Measurements from ENCODE around the gene LAMTOR5.
"Not testable (repeated sequence)": the region's sequence is repeated elsewhere in the genome, so short reads cannot be mapped to it uniquely, and the experiment has no call there.

Gene LAMTOR5

DNA sequence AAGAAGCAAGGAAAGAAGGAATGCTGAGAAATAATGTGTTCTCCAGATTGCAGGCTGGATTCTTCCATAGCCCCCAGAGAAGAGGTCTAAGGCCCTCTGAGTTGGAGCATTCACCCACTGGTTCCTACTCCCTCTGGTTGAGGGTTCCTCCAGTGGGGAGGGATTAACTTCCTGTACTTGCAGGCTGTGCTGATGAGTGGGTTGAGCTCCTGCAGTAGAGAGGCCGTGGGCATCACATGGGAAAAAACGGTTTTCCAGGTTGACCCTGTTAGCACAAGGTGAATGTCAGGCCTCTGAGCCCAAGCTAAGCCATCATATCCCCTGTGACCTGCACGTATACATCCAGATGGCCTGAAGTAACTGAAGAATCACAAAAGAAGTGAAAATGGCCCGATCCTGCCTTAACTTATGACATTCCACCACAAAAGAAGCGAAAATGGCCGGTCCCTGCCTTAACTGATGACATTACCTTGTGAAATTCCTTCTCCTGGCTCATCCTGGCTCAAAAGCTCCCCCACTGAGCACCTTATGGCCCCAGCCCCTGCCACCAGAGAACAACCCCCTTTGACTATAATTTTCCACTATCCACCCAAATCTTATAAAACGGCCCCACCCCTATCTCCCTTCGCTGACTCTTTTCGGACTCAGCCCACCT, 30.3 kb upstream of the LAMTOR5 start:
- not testable (repeated sequence) for H3K27ac Mint-ChIP-seq; H3K36me3 Mint-ChIP-seq (ENCODE audit: low read depth); DNase-seq (ENCODE audit: low spot score); H3K9me3 Mint-ChIP-seq; H3K4me3 Mint-ChIP-seq; H3K4me1 Mint-ChIP-seq (ENCODE audit: low read depth); H3K27me3 Mint-ChIP-seq (ENCODE audit: low read depth)

DNA sequence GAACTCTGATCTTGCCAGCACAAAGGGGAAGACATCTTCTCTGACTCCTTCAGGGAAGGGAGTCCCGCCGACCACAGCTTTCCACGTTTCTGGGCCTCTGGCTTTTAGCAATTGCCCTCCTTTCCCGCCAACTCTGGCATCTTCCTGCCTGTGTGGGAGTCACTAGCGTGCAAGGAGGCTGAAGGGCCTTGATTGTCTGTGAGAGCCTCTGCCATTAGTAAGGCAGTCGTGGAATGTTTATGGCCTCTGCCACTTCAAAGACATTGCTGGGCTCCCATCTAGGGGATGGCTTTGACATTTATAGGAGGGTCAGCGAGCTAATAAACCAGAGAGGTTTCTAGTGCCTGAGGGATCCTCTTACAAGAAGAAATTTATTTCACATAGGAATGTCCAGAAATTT, 29.1 kb upstream of the LAMTOR5 start:
- Mint-ChIP-seq H3K36me3 (ENCODE audit: low read depth) (no peaks in the 10 kb centered on the region), H3K9me3 (no peaks in the 10 kb centered on the region), H3K4me1 (ENCODE audit: low read depth) (no peaks in the 10 kb centered on the region), H3K4me3 (no peak overlapping the region), H3K27ac (no peak overlapping the region), H3K27me3 (ENCODE audit: low read depth) (peaks cover 4% of the 10 kb centered on the region)
- no peak for DNase-seq (ENCODE audit: low spot score)

DNA sequence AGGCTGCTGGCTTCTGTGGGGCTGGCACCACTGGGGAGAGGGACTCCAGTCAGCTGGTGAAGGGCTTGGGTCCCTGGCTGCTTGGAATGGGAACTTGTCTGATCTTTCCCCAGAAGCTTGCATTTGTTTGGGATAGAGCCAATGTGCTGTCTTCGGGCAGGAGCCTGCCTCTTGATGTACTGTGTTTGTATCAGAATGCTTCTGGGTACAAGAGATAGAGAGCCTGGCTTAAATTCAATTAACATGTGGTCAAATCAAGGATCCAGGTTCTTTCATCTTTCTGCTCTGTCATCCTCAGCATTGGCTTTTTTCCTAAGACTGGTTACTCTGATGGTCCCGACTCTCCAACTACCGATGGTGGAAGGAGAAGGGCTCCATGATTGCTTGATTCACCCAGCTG, 27.5 kb upstream of the LAMTOR5 start:
- Mint-ChIP-seq H3K4me3 (no peak overlapping the region), H3K36me3 (ENCODE audit: low read depth) (no peaks in the 10 kb centered on the region), H3K27me3 (ENCODE audit: low read depth) (peaks cover 4% of the 10 kb centered on the region), H3K9me3 (no peaks in the 10 kb centered on the region), H3K4me1 (ENCODE audit: low read depth) (no peaks in the 10 kb centered on the region), H3K27ac (no peak overlapping the region)
- no peak for DNase-seq (ENCODE audit: low spot score)

DNA sequence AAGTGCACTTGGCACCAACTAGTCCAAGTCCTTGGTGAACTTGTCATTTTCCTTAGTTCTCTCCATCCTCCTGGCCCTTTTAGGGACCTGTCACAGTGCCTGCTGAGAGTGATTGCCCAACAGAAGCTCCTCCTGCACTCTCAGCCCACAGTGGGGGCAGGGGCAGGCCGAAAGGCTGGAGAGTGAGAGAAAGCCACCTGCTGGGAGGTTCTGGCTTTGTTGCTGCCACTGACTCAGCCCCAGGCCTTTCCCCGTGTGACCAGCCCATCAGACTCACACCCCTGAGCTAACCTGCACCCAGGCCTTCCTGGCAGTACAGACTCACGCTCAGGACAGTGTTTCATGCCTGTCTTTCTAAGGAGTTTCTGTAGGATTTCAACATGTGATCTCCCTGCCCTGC, 26.3 kb upstream of the LAMTOR5 start:
- H3K4me1 Mint-ChIP-seq (ENCODE audit: low read depth) = no peaks in the 10 kb centered on the region
- H3K9me3 Mint-ChIP-seq = no peaks in the 10 kb centered on the region
- no peaks in the 10 kb centered on the region for H3K36me3 Mint-ChIP-seq (ENCODE audit: low read depth)
- no peak overlapping the region for H3K4me3 Mint-ChIP-seq
- no peak for DNase-seq (ENCODE audit: low spot score)
- H3K27me3 Mint-ChIP-seq (ENCODE audit: low read depth) = peaks cover 2% of the 10 kb centered on the region
- no peak overlapping the region for H3K27ac Mint-ChIP-seq

DNA sequence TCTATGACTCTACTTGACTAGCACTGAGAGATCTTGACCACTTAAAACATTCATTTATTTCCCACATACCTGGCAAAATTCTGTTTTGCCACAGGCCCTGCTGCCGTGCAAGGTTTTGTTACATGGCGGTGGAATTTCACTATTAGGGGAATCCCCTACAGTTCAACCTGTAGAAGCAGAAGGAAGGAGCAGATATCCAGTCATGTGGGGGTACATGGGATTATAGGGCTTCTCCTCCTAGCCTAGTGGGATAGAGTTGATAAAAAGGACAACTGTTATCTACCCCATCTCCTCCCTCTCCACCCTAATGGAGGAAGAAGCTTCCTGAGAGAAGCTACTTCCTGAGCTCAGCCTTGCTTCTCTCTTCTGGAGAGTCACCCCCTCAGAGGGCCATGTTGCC, 25.7 kb upstream of the LAMTOR5 start:
- Mint-ChIP-seq H3K36me3 (ENCODE audit: low read depth) (no peaks in the 10 kb centered on the region), H3K27ac (no peak overlapping the region), H3K4me1 (ENCODE audit: low read depth) (no peaks in the 10 kb centered on the region), H3K9me3 (no peaks in the 10 kb centered on the region), H3K4me3 (no peak overlapping the region), H3K27me3 (ENCODE audit: low read depth) (peaks cover 2% of the 10 kb centered on the region)
- DNase-seq (ENCODE audit: low spot score) = no peak

DNA sequence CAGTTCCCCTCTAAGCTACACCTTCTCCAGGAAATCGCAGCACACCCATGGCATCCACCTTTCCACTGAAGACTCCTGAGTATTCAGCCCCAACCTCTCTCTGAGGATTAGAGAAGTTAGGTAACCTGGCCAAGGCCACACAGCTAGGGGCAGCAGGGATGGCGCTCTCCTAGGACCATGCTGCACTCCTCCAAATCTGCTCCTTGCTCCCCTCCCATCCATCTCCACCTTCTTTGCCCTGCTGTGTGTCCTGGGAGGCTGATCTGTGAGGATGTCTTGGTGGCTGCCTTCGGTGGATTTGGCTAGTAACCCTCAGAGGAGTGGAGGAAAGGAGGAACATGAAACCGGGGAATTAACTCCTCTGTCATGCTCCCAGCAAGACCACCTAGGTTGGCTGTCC, 23.4 kb upstream of the LAMTOR5 start:
- Mint-ChIP-seq H3K4me1 (ENCODE audit: low read depth) (no peaks in the 10 kb centered on the region), H3K27ac (no peak overlapping the region), H3K9me3 (no peaks in the 10 kb centered on the region), H3K27me3 (ENCODE audit: low read depth) (no peaks in the 10 kb centered on the region), H3K36me3 (ENCODE audit: low read depth) (no peaks in the 10 kb centered on the region), H3K4me3 (no peak overlapping the region)
- DNase-seq (ENCODE audit: low spot score) = no peak

DNA sequence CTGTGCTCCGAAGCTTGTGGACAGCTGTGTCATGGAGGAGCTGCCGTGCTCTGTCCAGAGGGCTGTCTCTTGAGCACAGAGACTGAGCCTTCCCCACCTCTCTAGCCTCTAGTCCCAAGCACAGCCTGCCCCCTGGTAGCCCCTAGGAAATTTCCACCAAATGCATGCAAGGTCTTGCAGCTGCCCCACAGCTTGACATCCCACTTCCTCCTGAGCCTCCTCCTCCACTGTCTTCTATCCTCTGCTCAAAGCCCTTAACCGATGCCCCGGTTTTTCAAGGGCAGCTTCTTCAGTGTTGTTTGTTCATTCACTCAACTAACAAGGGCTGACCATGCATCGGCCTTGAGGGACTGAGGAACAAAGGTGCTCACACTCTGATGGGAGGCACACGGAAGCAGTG, 22.9 kb upstream of the LAMTOR5 start:
- Mint-ChIP-seq H3K36me3 (ENCODE audit: low read depth) (no peaks in the 10 kb centered on the region), H3K4me1 (ENCODE audit: low read depth) (no peaks in the 10 kb centered on the region), H3K27me3 (ENCODE audit: low read depth) (no peaks in the 10 kb centered on the region), H3K4me3 (no peak overlapping the region), H3K27ac (no peak overlapping the region), H3K9me3 (no peaks in the 10 kb centered on the region)
- no peak for DNase-seq (ENCODE audit: low spot score)

DNA sequence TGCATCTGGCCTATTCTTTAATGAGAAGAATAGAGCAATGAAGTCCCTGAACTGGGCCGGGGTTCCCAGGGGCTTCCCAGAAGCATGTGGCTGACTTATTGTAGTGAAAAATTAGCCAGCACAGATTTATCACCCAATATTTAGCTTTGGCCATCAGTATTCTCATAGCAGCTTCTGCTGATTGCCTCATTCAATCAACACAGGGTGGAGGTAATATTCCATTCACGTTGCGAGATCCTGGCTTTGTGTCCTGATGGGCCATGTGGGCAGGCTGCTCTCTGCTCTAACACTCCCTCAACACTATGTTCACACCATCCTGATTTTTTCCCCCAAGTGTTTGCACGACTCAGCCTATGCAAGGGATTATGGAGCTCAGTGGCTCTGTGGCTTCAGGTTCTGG, 21.5 kb upstream of the LAMTOR5 start:
- no peak for DNase-seq (ENCODE audit: low spot score)
- no peak overlapping the region for H3K27ac Mint-ChIP-seq
- H3K27me3 Mint-ChIP-seq (ENCODE audit: low read depth) = peaks cover 3% of the 10 kb centered on the region
- H3K4me1 Mint-ChIP-seq (ENCODE audit: low read depth) = no peaks in the 10 kb centered on the region
- no peaks in the 10 kb centered on the region for H3K36me3 Mint-ChIP-seq (ENCODE audit: low read depth)
- no peaks in the 10 kb centered on the region for H3K9me3 Mint-ChIP-seq
- H3K4me3 Mint-ChIP-seq = no peak overlapping the region

DNA sequence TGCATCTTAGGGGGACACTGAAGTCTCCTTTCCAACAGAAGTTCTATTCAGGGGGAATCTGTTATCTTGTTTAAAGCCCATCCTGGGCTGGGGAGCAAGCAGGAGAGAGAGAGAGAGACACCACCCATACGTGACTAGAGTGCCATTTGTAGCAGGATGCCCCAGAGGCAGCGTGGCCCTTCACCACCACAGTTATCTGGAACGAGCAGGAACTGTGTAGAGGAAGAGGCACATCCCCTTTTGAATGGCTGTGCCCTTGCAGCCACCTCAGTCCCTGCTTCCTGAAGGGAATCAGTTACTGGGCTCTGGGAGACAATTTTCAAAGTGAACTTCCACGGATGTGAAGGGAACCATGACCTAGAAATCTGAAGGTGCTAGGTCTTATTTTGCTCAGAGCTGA, 19.4 kb upstream of the LAMTOR5 start:
- H3K27ac Mint-ChIP-seq = no peak overlapping the region
- no peaks in the 10 kb centered on the region for H3K36me3 Mint-ChIP-seq (ENCODE audit: low read depth)
- no peaks in the 10 kb centered on the region for H3K9me3 Mint-ChIP-seq
- peaks cover 5% of the 10 kb centered on the region for H3K4me1 Mint-ChIP-seq (ENCODE audit: low read depth)
- no peak for DNase-seq (ENCODE audit: low spot score)
- H3K27me3 Mint-ChIP-seq (ENCODE audit: low read depth) = peaks cover 12% of the 10 kb centered on the region
- no peak overlapping the region for H3K4me3 Mint-ChIP-seq

DNA sequence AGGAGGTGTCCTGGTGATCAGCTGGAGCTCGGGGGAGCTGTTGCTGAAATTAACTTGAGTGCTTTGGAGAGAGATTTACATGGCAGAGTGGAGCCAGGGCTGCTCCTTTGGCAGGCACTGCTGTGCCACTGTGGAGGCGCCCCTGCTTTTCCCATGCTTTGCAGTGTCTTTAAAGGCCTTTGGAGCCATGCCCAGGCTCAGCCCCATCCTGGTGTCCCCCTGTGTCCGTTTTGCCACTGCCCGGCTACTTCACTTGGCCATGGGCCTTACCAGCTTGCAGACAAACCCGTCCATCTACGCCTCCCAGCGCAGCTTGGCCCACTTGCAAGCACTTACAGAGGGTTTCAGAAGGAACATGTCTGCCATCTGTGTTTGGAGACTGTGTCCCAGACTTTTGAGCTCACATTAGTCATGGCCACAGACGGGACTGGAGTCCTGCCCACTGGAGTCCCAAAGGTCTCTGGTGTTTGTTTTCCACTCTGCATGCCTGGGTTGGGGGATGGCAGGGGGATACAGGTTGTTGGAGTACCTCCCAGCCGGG, 18.2 kb upstream of the LAMTOR5 start:
- Mint-ChIP-seq H3K9me3 (no peaks in the 10 kb centered on the region), H3K36me3 (ENCODE audit: low read depth) (no peaks in the 10 kb centered on the region), H3K4me3 (no peak overlapping the region), H3K4me1 (ENCODE audit: low read depth) (peaks cover 14% of the 10 kb centered on the region), H3K27ac (no peak overlapping the region), H3K27me3 (ENCODE audit: low read depth) (peaks cover 12% of the 10 kb centered on the region)
- DNase-seq (ENCODE audit: low spot score) = no peak

DNA sequence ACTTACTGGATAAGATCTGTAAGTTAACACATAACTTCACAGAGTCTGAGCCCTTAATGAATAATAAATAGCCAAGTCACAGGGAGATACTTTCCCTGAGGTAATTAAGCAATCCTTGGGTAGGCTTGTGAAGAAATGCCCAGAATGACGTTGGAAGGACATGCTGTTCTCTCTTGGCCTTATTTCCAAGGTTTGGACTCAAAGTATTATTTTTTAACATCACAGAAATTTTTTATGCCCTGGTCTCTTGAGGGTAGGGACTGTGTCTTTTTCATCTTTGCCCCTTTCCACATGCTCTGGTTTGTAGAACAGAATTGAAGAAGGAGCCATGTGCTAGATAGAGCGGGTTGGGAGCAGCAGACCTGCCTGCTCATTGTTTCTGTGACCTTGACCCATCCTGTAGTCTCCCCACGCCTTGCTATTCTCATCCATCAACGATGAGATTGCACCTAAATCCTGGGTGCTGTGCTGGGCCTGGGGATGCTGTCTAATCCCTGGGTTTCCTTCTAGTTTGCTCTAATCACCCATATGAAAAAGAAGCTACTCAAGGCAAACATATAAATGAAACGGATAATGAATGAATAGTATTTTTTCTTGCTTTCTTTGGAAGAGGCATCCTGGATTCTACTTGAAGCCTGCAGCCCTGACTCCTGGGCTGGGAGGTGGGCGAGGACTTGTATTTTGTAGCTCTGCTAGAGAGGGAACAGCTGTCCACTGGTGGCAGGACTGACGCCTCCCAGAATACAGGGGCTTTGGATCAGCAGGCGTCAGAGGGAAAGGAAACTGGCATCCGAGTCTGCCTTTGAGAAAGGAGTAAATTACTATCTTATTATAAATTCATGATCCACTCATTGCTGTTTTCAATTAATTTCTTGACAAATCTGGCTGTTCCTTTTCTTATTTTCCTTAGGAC, 17.5 kb upstream of the LAMTOR5 start:
- peaks cover 12% of the 10 kb centered on the region for H3K27me3 Mint-ChIP-seq (ENCODE audit: low read depth)
- H3K4me3 Mint-ChIP-seq = no peak overlapping the region
- H3K36me3 Mint-ChIP-seq (ENCODE audit: low read depth) = no peaks in the 10 kb centered on the region
- no peak overlapping the region for H3K27ac Mint-ChIP-seq
- no peaks in the 10 kb centered on the region for H3K9me3 Mint-ChIP-seq
- DNase-seq (ENCODE audit: low spot score) = no peak
- peaks cover 14% of the 10 kb centered on the region for H3K4me1 Mint-ChIP-seq (ENCODE audit: low read depth)

DNA sequence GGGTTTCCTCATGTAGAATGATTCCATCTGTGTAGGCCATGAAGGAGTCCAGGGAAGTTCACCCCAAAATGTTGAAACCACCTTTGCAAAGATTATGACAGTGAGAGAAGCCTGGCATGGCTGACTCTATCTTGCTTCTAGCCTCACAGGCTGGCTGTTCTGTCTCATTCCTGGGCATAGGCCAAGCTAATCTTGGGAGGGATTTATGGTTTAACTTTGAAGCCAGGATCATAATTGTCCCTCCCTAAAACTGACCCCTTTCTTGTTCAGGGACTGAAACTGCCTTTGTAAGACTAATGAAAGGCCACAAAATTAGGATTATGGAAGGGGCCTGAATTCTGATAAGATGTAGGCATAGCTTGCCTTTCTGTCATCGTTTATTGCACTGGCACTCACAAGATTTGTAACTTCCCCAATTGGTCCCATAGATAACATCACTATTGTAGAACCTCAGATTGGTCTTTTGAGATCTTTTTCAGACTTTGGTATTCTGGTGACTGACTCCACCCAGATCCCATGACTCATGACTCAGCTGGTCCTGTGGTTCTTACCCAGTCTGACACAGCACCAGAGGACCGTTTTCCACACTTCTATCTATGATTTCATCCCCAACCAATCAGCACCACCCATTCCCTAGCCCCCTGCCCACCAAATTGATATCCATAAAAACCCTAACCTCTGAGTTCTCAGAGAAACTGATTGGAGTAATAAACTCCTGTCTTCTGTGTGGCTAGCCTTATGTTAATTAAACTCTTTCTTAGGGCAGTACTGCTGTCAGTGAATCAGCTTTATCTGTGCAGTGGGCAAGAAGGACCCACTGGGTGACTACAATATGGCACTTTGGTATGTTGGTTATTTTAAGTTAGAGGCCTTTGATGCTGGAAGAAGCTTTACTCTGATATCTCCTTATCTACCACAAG, 13.6 kb upstream of the LAMTOR5 start:
- peaks cover 14% of the 10 kb centered on the region for H3K4me1 Mint-ChIP-seq (ENCODE audit: low read depth)
- no peak overlapping the region for H3K4me3 Mint-ChIP-seq
- no peaks in the 10 kb centered on the region for H3K36me3 Mint-ChIP-seq (ENCODE audit: low read depth)
- H3K27ac Mint-ChIP-seq = no peak overlapping the region
- DNase-seq (ENCODE audit: low spot score) = peak; percentile 20
- peaks cover 12% of the 10 kb centered on the region for H3K27me3 Mint-ChIP-seq (ENCODE audit: low read depth)
- no peaks in the 10 kb centered on the region for H3K9me3 Mint-ChIP-seq

DNA sequence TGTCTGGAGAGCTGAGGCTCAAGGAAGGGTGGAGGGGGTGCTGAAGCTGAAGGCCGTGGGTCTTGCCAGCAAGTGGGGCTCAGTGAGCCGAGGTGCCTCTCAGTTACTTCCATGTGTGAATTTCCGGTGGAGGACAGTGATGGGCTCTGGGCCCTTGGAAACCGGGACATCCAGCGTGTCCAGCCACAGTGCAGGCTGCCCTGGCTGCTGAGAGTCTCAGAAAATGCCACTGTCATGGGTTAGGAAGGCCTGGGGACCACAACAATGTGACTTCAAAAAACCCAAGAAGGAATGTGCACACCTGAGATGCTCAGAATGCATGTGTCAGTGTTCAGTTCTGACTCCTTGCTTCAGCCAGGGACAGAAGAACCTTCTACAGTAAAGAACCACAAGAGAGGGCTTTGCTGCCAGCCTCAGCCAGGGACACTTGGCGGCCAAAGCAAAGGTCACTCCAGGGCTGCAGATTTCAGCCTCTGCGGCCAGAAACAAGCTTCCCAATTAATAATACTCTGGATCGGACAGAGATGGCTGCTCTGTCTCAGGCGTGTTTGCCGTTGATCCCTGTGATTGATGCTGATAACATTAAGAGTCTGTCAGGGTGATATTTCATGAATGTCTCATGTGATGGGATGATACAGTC, 12.6 kb upstream of the LAMTOR5 start:
- H3K27me3 Mint-ChIP-seq (ENCODE audit: low read depth) = peaks cover 12% of the 10 kb centered on the region
- no peak overlapping the region for H3K27ac Mint-ChIP-seq
- H3K9me3 Mint-ChIP-seq = no peaks in the 10 kb centered on the region
- no peaks in the 10 kb centered on the region for H3K36me3 Mint-ChIP-seq (ENCODE audit: low read depth)
- H3K4me3 Mint-ChIP-seq = no peak overlapping the region
- no peak for DNase-seq (ENCODE audit: low spot score)
- peaks cover 14% of the 10 kb centered on the region for H3K4me1 Mint-ChIP-seq (ENCODE audit: low read depth)

Measured in T-helper 2 cell treated with Interferon-gamma antibody and Interleukin-4, amounts not matched to agents 5 μg/mL and 100 μg/mL, for 36 hours (primary cell).